ENCODE measurements around the gene FASTKD3.

FASTKD3 gene

GRCh38 chr5:7825630-7826029 lies 43.2 kb downstream of the FASTKD3 start:
- TF ChIP-seq USF1 (IDR thresholded peaks at IDR 0.05) (no peak), NFIC (IDR thresholded peaks at IDR 0.05) (no peak), CREB1 (IDR thresholded peaks at IDR 0.05; ENCODE audit: low read depth) (no peak), EP300 (IDR thresholded peaks at IDR 0.05; ENCODE audit: borderline replicate concordance) (no peak), FOXM1 (IDR thresholded peaks at IDR 0.05; ENCODE audit: borderline replicate concordance, low read depth) (no peak), REST (IDR thresholded peaks at IDR 0.05; ENCODE audit: low read depth) (no peak), MAX (IDR thresholded peaks at IDR 0.05) (no peak), TEAD4 (IDR thresholded peaks at IDR 0.05) (no peak), YY1 (IDR thresholded peaks at IDR 0.05; ENCODE audit: low read depth) (no peak), ZBTB7A (IDR thresholded peaks at IDR 0.05; ENCODE audit: low read depth) (no peak), CEBPB (IDR thresholded peaks at IDR 0.05) (no peak), TCF12 (IDR thresholded peaks at IDR 0.05; ENCODE audit: low read depth) (no peak)

- no peak for TF ChIP-seq TCF12 (IDR thresholded peaks at IDR 0.05; ENCODE audit: low read depth)
- no peak for TF ChIP-seq ZBTB7A (IDR thresholded peaks at IDR 0.05; ENCODE audit: low read depth)
- no peak for TF ChIP-seq CREB1 (IDR thresholded peaks at IDR 0.05; ENCODE audit: low read depth)
- TF ChIP-seq USF1 (IDR thresholded peaks at IDR 0.05), result no peak
- no peak for TF ChIP-seq TAF1 (IDR thresholded peaks at IDR 0.05; ENCODE audit: low read depth)
- no peak for TF ChIP-seq YY1 (IDR thresholded peaks at IDR 0.05; ENCODE audit: low read depth)
- TF ChIP-seq MAX (IDR thresholded peaks at IDR 0.05), result no peak
- TF ChIP-seq EP300 (IDR thresholded peaks at IDR 0.05; ENCODE audit: borderline replicate concordance), result no peak
- TF ChIP-seq RAD21 (IDR thresholded peaks at IDR 0.05; ENCODE audit: low read depth), result no peak
- TF ChIP-seq NFIC (IDR thresholded peaks at IDR 0.05), result no peak
- no peak for TF ChIP-seq REST (IDR thresholded peaks at IDR 0.05; ENCODE audit: low read depth)
- no peak for TF ChIP-seq TEAD4 (IDR thresholded peaks at IDR 0.05)
- TF ChIP-seq EGR1 (IDR thresholded peaks at IDR 0.05), result no peak
- TF ChIP-seq CEBPB (IDR thresholded peaks at IDR 0.05), result no peak
- TF ChIP-seq FOXM1 (IDR thresholded peaks at IDR 0.05; ENCODE audit: borderline replicate concordance, low read depth), result no peak
Measured at GRCh38 chr5:7824995-7825394, 43.8 kb downstream of the FASTKD3 start.

GRCh38 chr5:7823594-7823993 lies 45.2 kb downstream of the FASTKD3 start:
- TF ChIP-seq YY1 (IDR thresholded peaks at IDR 0.05; ENCODE audit: low read depth) (no peak), EP300 (IDR thresholded peaks at IDR 0.05; ENCODE audit: borderline replicate concordance) (no peak), EGR1 (IDR thresholded peaks at IDR 0.05) (no peak), FOXM1 (IDR thresholded peaks at IDR 0.05; ENCODE audit: borderline replicate concordance, low read depth) (no peak), CREB1 (IDR thresholded peaks at IDR 0.05; ENCODE audit: low read depth) (no peak), RAD21 (IDR thresholded peaks at IDR 0.05; ENCODE audit: low read depth) (no peak), TAF1 (IDR thresholded peaks at IDR 0.05; ENCODE audit: low read depth) (no peak), TEAD4 (IDR thresholded peaks at IDR 0.05) (no peak), CEBPB (IDR thresholded peaks at IDR 0.05) (no peak), NFIC (IDR thresholded peaks at IDR 0.05) (no peak), USF1 (IDR thresholded peaks at IDR 0.05) (no peak), TCF12 (IDR thresholded peaks at IDR 0.05; ENCODE audit: low read depth) (no peak), REST (IDR thresholded peaks at IDR 0.05; ENCODE audit: low read depth) (no peak), ZBTB7A (IDR thresholded peaks at IDR 0.05; ENCODE audit: low read depth) (no peak), MAX (IDR thresholded peaks at IDR 0.05) (no peak)

GRCh38 chr5:7822449-7822848 lies 46.4 kb downstream of the FASTKD3 start:
- TF ChIP-seq NFIC (IDR thresholded peaks at IDR 0.05), result no peak
- no peak for TF ChIP-seq REST (IDR thresholded peaks at IDR 0.05; ENCODE audit: low read depth)
- TF ChIP-seq FOXM1 (IDR thresholded peaks at IDR 0.05; ENCODE audit: borderline replicate concordance, low read depth), result no peak
- TF ChIP-seq YY1 (IDR thresholded peaks at IDR 0.05; ENCODE audit: low read depth), result no peak
- no peak for TF ChIP-seq CEBPB (IDR thresholded peaks at IDR 0.05)
- no peak for TF ChIP-seq MAX (IDR thresholded peaks at IDR 0.05)
- TF ChIP-seq EP300 (IDR thresholded peaks at IDR 0.05; ENCODE audit: borderline replicate concordance), result no peak
- TF ChIP-seq TEAD4 (IDR thresholded peaks at IDR 0.05), result no peak
- TF ChIP-seq RAD21 (IDR thresholded peaks at IDR 0.05; ENCODE audit: low read depth), result no peak
- TF ChIP-seq TAF1 (IDR thresholded peaks at IDR 0.05; ENCODE audit: low read depth), result no peak
- TF ChIP-seq EGR1 (IDR thresholded peaks at IDR 0.05), result no peak
- TF ChIP-seq CREB1 (IDR thresholded peaks at IDR 0.05; ENCODE audit: low read depth), result no peak

Data from Ishikawa (cell line).